HG02870 (cell line): ENCODE measurements around the gene MAD1L1.
"Not testable (repeated sequence)": the region's sequence is repeated elsewhere in the genome, so short reads cannot be mapped to it uniquely, and the experiment has no call there.

Experiments
- ATAC-seq: cut with Tn5 transposase; IDR thresholded peaks from one replicate; pipeline ENCODE4 v1.9.1; 2021; ENCODE audit warnings: mild to moderate bottlenecking, moderate library complexity; ENCODE audit not compliant: unreplicated experiment

MAD1L1 gene

GRCh38 chr7:1893451-1893850 is 339.3 kb downstream of the MAD1L1 start:
- ATAC-seq = no peak

GRCh38 chr7:1893036-1893435 is 339.7 kb downstream of the MAD1L1 start:
- no peak for ATAC-seq

- no peak for ATAC-seq
Observed at GRCh38 chr7:1892011-1892965, 340.5 kb downstream of the MAD1L1 start.

GRCh38 chr7:1890289-1891235 is 342.2 kb downstream of the MAD1L1 start:
- no peak for ATAC-seq

- no peak for ATAC-seq
Observed at GRCh38 chr7:1889556-1890181, 343.1 kb downstream of the MAD1L1 start.

- ATAC-seq = no peak
Observed at GRCh38 chr7:1889091-1889490, 343.7 kb downstream of the MAD1L1 start.

GRCh38 chr7:1888425-1888824 is 344.3 kb downstream of the MAD1L1 start:
- no peak for ATAC-seq

GRCh38 chr7:1887251-1887650 is 345.5 kb downstream of the MAD1L1 start:
- no peak for ATAC-seq

- no peak for ATAC-seq
Observed at GRCh38 chr7:1886361-1887064, 346.2 kb downstream of the MAD1L1 start.

GRCh38 chr7:1885465-1886226 is 347.1 kb downstream of the MAD1L1 start:
- ATAC-seq = no peak

- no peak for ATAC-seq
Observed at GRCh38 chr7:1884583-1885350, 348.0 kb downstream of the MAD1L1 start.

GRCh38 chr7:1883834-1884582 is 348.7 kb downstream of the MAD1L1 start:
- ATAC-seq = no peak

- ATAC-seq = no peak
Observed at GRCh38 chr7:1883031-1883761, 349.5 kb downstream of the MAD1L1 start.

- no peak for ATAC-seq
Observed at GRCh38 chr7:1882451-1882850, 350.3 kb downstream of the MAD1L1 start.

GRCh38 chr7:1881946-1882345 is 350.8 kb downstream of the MAD1L1 start:
- no peak for ATAC-seq

- not testable (repeated sequence) for ATAC-seq
Observed at GRCh38 chr7:1876641-1877040, 356.1 kb downstream of the MAD1L1 start.

GRCh38 chr7:1875392-1876199 is 357.1 kb downstream of the MAD1L1 start:
- not testable (repeated sequence) for ATAC-seq
